ENCODE data around the gene ZNF574. TPM values are rescaled to one million over a fixed set of nuclear protein-coding genes. Genes with fewer than 3 reads are reported as not detected.

ZNF574 gene
- total and polyA plus RNA-seq, 2 donors (not counting 3 experiments of a cell fraction or from before 2014, with no cell fraction given), result 13.6 to 15.3 TPM

DNA sequence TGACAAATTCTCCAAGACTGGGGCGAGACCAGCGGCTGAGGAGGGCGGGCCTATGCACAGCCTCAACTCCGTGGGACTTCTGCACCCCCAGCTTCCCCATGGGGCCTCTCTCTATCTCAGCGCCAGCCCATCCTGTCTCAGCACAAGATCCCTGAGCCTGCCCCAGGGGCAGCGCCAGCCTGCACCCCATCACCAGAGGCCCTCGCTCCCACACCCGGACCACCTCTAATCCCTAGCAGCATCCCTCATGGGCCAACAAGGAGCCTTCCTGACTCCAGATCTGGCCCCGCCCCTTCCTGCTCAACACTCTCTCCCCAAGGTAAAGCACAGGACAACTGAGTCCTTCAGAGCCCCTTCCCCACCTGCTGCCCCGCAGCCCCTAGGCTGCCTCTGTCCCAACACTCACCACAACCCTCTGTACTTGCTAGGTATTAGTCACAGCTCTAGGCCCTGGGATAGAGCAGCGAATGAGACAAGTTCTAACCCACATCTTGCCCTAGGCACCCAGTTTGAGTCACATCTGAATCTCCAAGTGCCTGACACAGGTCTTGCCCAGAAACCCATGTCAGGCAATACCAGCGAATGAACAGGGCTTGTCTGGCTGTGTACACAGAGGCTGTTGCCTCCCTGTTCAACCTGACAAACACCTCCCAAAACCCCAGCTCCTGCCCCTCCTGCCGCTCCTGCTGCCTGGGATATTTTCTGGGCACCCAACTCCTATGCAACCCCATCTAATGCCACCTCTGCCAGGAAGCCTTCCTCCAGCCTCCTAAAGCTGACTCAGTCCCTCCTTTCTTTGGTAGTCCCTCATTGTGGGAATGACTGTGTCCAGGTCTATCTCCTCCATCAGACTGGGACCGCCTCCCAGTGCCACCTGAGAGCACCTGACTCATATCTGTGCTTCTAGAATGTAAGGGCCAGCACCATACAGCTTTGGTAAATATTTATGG, 24.5 kb upstream of the ZNF574 start:
- POLR2A ChIA-PET, result no interaction called here
- no peaks in the 10 kb centered on the region for H3K79me2 ChIP-seq (ENCODE audit: control insufficient read depth, insufficient read depth, low read length)

More for the DNA sequence above, 24.5 kb upstream of the ZNF574 start:
- FAIRE-seq (no peak), DNase-seq (ENCODE audit: low read depth, low spot score) (no peak)
- no peak overlapping the region for H3K9ac ChIP-seq (replicated peaks; ENCODE audit: extremely low read depth, insufficient read depth, low read length)
- no peaks in the 10 kb centered on the region for H3K4me1 ChIP-seq (ENCODE audit: control insufficient read depth, extremely low read depth, insufficient read depth, low read length)
- H3K9me3 ChIP-seq (replicated peaks; ENCODE audit: control insufficient read depth, insufficient read depth, low read length), result no peaks in the 10 kb centered on the region
- TF ChIP-seq FOS (IDR thresholded peaks at IDR 0.05; ENCODE audit: borderline replicate concordance, insufficient read depth, low read length) (no peak), GATA2 (IDR thresholded peaks at IDR 0.05; ENCODE audit: insufficient read depth, insufficient read length, low read depth, low read length) (no peak), POLR2A (IDR thresholded peaks at IDR 0.05; ENCODE audit: low read depth, low read length) (no peak), EZH2 (IDR thresholded peaks at IDR 0.05; ENCODE audit: borderline replicate concordance, low read depth, low read length, severe bottlenecking) (no peak)
- TF ChIP-seq, protein P1, sequence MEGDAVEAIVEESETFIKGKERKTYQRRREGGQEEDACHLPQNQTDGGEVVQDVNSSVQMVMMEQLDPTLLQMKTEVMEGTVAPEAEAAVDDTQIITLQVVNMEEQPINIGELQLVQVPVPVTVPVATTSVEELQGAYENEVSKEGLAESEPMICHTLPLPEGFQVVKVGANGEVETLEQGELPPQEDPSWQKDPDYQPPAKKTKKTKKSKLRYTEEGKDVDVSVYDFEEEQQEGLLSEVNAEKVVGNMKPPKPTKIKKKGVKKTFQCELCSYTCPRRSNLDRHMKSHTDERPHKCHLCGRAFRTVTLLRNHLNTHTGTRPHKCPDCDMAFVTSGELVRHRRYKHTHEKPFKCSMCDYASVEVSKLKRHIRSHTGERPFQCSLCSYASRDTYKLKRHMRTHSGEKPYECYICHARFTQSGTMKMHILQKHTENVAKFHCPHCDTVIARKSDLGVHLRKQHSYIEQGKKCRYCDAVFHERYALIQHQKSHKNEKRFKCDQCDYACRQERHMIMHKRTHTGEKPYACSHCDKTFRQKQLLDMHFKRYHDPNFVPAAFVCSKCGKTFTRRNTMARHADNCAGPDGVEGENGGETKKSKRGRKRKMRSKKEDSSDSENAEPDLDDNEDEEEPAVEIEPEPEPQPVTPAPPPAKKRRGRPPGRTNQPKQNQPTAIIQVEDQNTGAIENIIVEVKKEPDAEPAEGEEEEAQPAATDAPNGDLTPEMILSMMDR (IDR thresholded peaks at IDR 0.05; ENCODE audit: extremely low read depth in 1 of 2, insufficient read depth in 1 of 2, low read depth in 1 of 2, low read length in 2 of 2), result no peak
- intact Hi-C loops (cut with micrococcal nuclease), result no loop called here
- no TSS peak for BruUV-seq (replicated peaks)
- CTCF ChIA-PET, result interaction anchor here (2.3 kb wide), 1 partner anchor 17 kb away, joined by 11 read pairs; no protein-coding TSS in a partner anchor
- H3K4me3 ChIP-seq (replicated peaks in 1 of 3; ENCODE audit: insufficient read depth in 1 of 3, low read depth in 1 of 3, low read length in 3 of 3), result no peak overlapping the region
- H3K27me3 ChIP-seq (ENCODE audit: control insufficient read depth in 2 of 2, insufficient read depth in 2 of 2, low read length in 2 of 2), result no peaks in the 10 kb centered on the region
- H3K9me1 ChIP-seq (replicated peaks; ENCODE audit: control insufficient read depth, extremely low read depth, insufficient read depth, low read length), result no peaks in the 10 kb centered on the region
- no peak overlapping the region for H3K27ac ChIP-seq (ENCODE audit: insufficient read depth, low read depth, low read length)
- no peak overlapping the region for H3K4me2 ChIP-seq (ENCODE audit: insufficient read depth, low read length)
- H2AFZ ChIP-seq (ENCODE audit: low read depth, low read length), result no peak overlapping the region
- dilution Hi-C loops (cut with MboI; ENCODE audit: extremely low pct_ligation_motif_present, low sequenced_read_pairs), result no loop called here
- no peaks in the 10 kb centered on the region for H4K20me1 ChIP-seq (replicated peaks; ENCODE audit: control insufficient read depth, extremely low read depth, insufficient read depth, low read length)
- no peaks in the 10 kb centered on the region for H3K36me3 ChIP-seq (ENCODE audit: control insufficient read depth in 2 of 2, extremely low read depth in 1 of 2, insufficient read depth in 2 of 2, low read length in 2 of 2)

Data from endothelial cell of umbilical vein (primary cell).